GM23338 (cell line): ENCODE data around the gene LRP1B. TPM values are rescaled to one million over a fixed set of nuclear protein-coding genes. Genes with fewer than 3 reads are reported as not detected.

ENCODE experiments used
- ATAC-seq: fragments of 200-7000 bp; cut with Tn5 transposase; 3 replicates; pipeline ENCODE4 v1.9.1; 2020
- DNase-seq: peaks from one replicate; pipeline ENCODE4 v3.0.0-alpha.2; 2015; ENCODE audit warnings: low spot score
- H2AFZ ChIP-seq: fragments of 200-600 bp; sonication (generic); 2 replicates; pipeline ENCODE4 v1.8.0; 2016; ENCODE audit warnings: antibody characterized with exemption, mild to moderate bottlenecking, moderate library complexity
- H3F3A ChIP-seq: fragments of 200-600 bp; sonication (generic); replicated peaks from 2 replicates; pipeline ENCODE4 v1.8.0; 2017; ENCODE audit warnings: antibody characterized with exemption, mixed run types, low read depth
- H3K27ac ChIP-seq: fragments of 200-600 bp; sonication (generic); 2 replicates; pipeline ENCODE4 v1.6.1; 2016; ENCODE audit warnings: low read depth
- H3K27me3 ChIP-seq: fragments of 200-600 bp; sonication (generic); 2 replicates; pipeline ENCODE4 v1.8.0; 2016; ENCODE audit warnings: mild to moderate bottlenecking, mixed run types, moderate library complexity; ENCODE audit not compliant: insufficient read depth
- H3K36me3 ChIP-seq: fragments of 200-600 bp; sonication (generic); 2 replicates; pipeline ENCODE4 v1.8.0; 2016; ENCODE audit warnings: mild to moderate bottlenecking; ENCODE audit not compliant: insufficient read depth
- H3K4me1 ChIP-seq: fragments of 200-600 bp; sonication (generic); 2 replicates; pipeline ENCODE4 v1.8.0; 2016; ENCODE audit warnings: mild to moderate bottlenecking, moderate library complexity; ENCODE audit not compliant: insufficient read depth
- H3K4me2 ChIP-seq: fragments of 200-600 bp; sonication (generic); 2 replicates; pipeline ENCODE4 v1.7.1; 2017; ENCODE audit warnings: mixed run types
- H3K4me3 ChIP-seq: fragments of 200-600 bp; sonication (generic); 2 replicates; pipeline ENCODE4 v1.6.1; 2016; ENCODE audit warnings: mixed run types
- H3K79me2 ChIP-seq: fragments of 200-600 bp; sonication (generic); replicated peaks from 2 replicates; pipeline ENCODE4 v1.8.0; 2017; ENCODE audit warnings: mild to moderate bottlenecking; ENCODE audit not compliant: insufficient read depth
- H3K9me2 ChIP-seq: fragments of 200-600 bp; sonication (generic); 2 replicates; pipeline ENCODE4 v1.8.0; 2017; ENCODE audit not compliant: insufficient read depth
- H4K20me1 ChIP-seq: fragments of 200-600 bp; sonication (generic); replicated peaks from 2 replicates; pipeline ENCODE4 v1.8.0; 2017; ENCODE audit warnings: mild to moderate bottlenecking; ENCODE audit not compliant: insufficient read depth
- H3K27ac Mint-ChIP-seq: 2 replicates; pipeline ENCODE4 v1.8.0; 2020; ENCODE audit warnings: inconsistent platforms, mild to moderate bottlenecking, moderate library complexity, mixed read lengths
- H3K27me3 Mint-ChIP-seq: 3 replicates; pipeline ENCODE4 v1.8.0; 2022; ENCODE audit warnings: low read depth, mild to moderate bottlenecking, moderate library complexity, mixed read lengths, inconsistent platforms; ENCODE audit not compliant: insufficient read depth, poor library complexity
- H3K36me3 Mint-ChIP-seq: 3 replicates; pipeline ENCODE4 v1.8.0; 2021; ENCODE audit warnings: low read depth, mild to moderate bottlenecking, inconsistent platforms, moderate library complexity, mixed read lengths
- H3K4me1 Mint-ChIP-seq: 3 replicates; pipeline ENCODE4 v1.8.0; 2020; ENCODE audit warnings: mild to moderate bottlenecking, inconsistent platforms, mixed read lengths
- H3K4me3 Mint-ChIP-seq: 3 replicates; pipeline ENCODE4 v1.8.0; 2021; ENCODE audit warnings: moderate library complexity, mild to moderate bottlenecking, inconsistent platforms, mixed read lengths
- H3K9me3 Mint-ChIP-seq: 3 replicates; pipeline ENCODE4 v1.8.0; 2020; ENCODE audit warnings: moderate library complexity, mild to moderate bottlenecking, inconsistent platforms, mixed read lengths
- CREB1 ChIP-seq: fragments of 250-450 bp; sonication (Bioruptor Pico); IDR thresholded peaks from 2 replicates; pipeline ENCODE4 v1.5.0; 2020; ENCODE audit warnings: low read depth, mild to moderate bottlenecking, moderate library complexity
- CTCF ChIP-seq, 2 experiments: fragments of 200-600 bp in 1 of 2; sonication (generic) in 1 of 2; conservative IDR thresholded peaks; 2 replicates each; pipeline versions ENCODE4 v1.5.1 to v1.6.1; 2016 to 2017; ENCODE audit warnings: antibody characterized with exemption in 2 of 2, low read depth in 2 of 2, mild to moderate bottlenecking in 2 of 2, moderate library complexity in 1 of 2
- ETS1 ChIP-seq: IDR thresholded peaks from 2 replicates; pipeline ENCODE4 v1.6.1; 2016; ENCODE audit warnings: antibody characterized with exemption
- EZH2 ChIP-seq: fragments of 200-600 bp; sonication (generic); IDR thresholded peaks from one replicate; pipeline ENCODE4 v1.8.0; 2017; ENCODE audit warnings: antibody characterized with exemption, mild to moderate bottlenecking, low read depth; ENCODE audit not compliant: unreplicated experiment
- EZH2phosphoT487 ChIP-seq: fragments of 200-600 bp; sonication (generic); IDR thresholded peaks from one replicate; pipeline ENCODE4 v1.8.1; 2018; ENCODE audit warnings: antibody characterized with exemption; ENCODE audit not compliant: unreplicated experiment
- JUNB ChIP-seq: IDR thresholded peaks from one replicate; pipeline ENCODE4 v1.6.1; 2016; ENCODE audit warnings: antibody characterized with exemption; ENCODE audit not compliant: unreplicated experiment
- NANOG ChIP-seq: IDR thresholded peaks from 2 replicates; pipeline ENCODE4 v1.6.1; 2016; ENCODE audit warnings: antibody characterized with exemption, borderline replicate concordance
- POLR2AphosphoS5 ChIP-seq: IDR thresholded peaks from 2 replicates; pipeline ENCODE4 v1.6.1; 2016; ENCODE audit warnings: antibody characterized with exemption, low read depth
- REST ChIP-seq: IDR thresholded peaks from one replicate; pipeline ENCODE4 v1.6.1; 2018; ENCODE audit warnings: antibody characterized with exemption; ENCODE audit not compliant: unreplicated experiment
- STAT1 ChIP-seq: IDR thresholded peaks from one replicate; pipeline ENCODE4 v1.6.1; 2016; ENCODE audit warnings: antibody characterized with exemption; ENCODE audit not compliant: unreplicated experiment
- ZNF114 ChIP-seq: fragments of 250-450 bp; sonication (Bioruptor Pico); IDR thresholded peaks from 2 replicates; pipeline ENCODE4 v1.5.0; 2020; ENCODE audit warnings: mild to moderate bottlenecking, moderate library complexity
- ZNF331 ChIP-seq: fragments of 250-450 bp; sonication (Bioruptor Pico); IDR thresholded peaks from 2 replicates; pipeline ENCODE4 v1.5.0; 2020; ENCODE audit warnings: low read depth, mild to moderate bottlenecking, moderate library complexity
- ZNF462 ChIP-seq: fragments of 250-450 bp; sonication (Bioruptor Pico); IDR thresholded peaks from 2 replicates; pipeline ENCODE4 v1.5.0; 2020; ENCODE audit warnings: mild to moderate bottlenecking, moderate library complexity
- polyA plus RNA-seq: library from polyadenylated mRNA; unstranded; fragments of >200 nt; fragmentation: Nextera tagmentation; extraction: Ambion mirVana; gene quantifications from 2 replicates; pipeline ENCODE4 v1.2.1, GENCODE V29; 2016
- total RNA-seq: library from RNA; depleted of rRNA; stranded (reverse); fragments of >200 nt; shearing (Covaris generic); gene quantifications from 2 replicates; pipeline ENCODE4 v1.2.3, GENCODE V29; 2014

The LRP1B gene
- total and polyA plus RNA-seq, 2 experiments from 2014 or later: 0.15 to 0.97 TPM

GRCh38 chr2:141560723-141561122 lies 570.1 kb downstream of the LRP1B start:
- H3F3A ChIP-seq: no peaks in the 10 kb centered on the region
- no peaks in the 10 kb centered on the region for H3K9me2 ChIP-seq
- DNase-seq: no peak
- TF ChIP-seq STAT1: no peak
- TF ChIP-seq CTCF (conservative IDR thresholded peaks at IDR 0.05; ENCODE audit: low read depth in 2 of 2): no peak
- TF ChIP-seq ETS1: no peak
- no peak for TF ChIP-seq JUNB
- TF ChIP-seq POLR2AphosphoS5: no peak
- TF ChIP-seq REST: no peak
- TF ChIP-seq ZNF331 (CRISPR knock-in tag): no peak
- TF ChIP-seq ZNF114 (CRISPR knock-in tag): no peak
- no peak for TF ChIP-seq EZH2
- no peak for TF ChIP-seq NANOG
- no peak for TF ChIP-seq CREB1 (CRISPR knock-in tag)
- TF ChIP-seq ZNF462 (CRISPR knock-in tag): no peak
- TF ChIP-seq EZH2phosphoT487: no peak
- no peak overlapping the region for H2AFZ ChIP-seq
- peaks cover 26% of the 10 kb centered on the region for H3K4me1 Mint-ChIP-seq
- peaks cover 21% of the 10 kb centered on the region for H3K4me1 ChIP-seq
- no peak overlapping the region for H3K4me2 ChIP-seq
- no peak for ATAC-seq
- no peak overlapping the region for H3K4me3 ChIP-seq
- no peaks in the 10 kb centered on the region for H3K27me3 Mint-ChIP-seq
- no peak overlapping the region for H3K27ac ChIP-seq
- H3K9me3 Mint-ChIP-seq: no peaks in the 10 kb centered on the region
- H3K36me3 ChIP-seq: no peaks in the 10 kb centered on the region
- H4K20me1 ChIP-seq: no peaks in the 10 kb centered on the region
- no peak overlapping the region for H3K27ac Mint-ChIP-seq
- H3K79me2 ChIP-seq: no peaks in the 10 kb centered on the region
- H3K4me3 Mint-ChIP-seq: no peak overlapping the region
- H3K36me3 Mint-ChIP-seq: no peaks in the 10 kb centered on the region
- no peaks in the 10 kb centered on the region for H3K27me3 ChIP-seq
